HG02943 (cell line): ENCODE measurements around the gene FAM47E.

ENCODE experiments used
- ATAC-seq: cut with Tn5 transposase; IDR thresholded peaks from one replicate; pipeline ENCODE4 v1.9.1; 2021; ENCODE audit warnings: mild to moderate bottlenecking, low read depth, moderate library complexity; ENCODE audit not compliant: unreplicated experiment

FAM47E gene

DNA sequence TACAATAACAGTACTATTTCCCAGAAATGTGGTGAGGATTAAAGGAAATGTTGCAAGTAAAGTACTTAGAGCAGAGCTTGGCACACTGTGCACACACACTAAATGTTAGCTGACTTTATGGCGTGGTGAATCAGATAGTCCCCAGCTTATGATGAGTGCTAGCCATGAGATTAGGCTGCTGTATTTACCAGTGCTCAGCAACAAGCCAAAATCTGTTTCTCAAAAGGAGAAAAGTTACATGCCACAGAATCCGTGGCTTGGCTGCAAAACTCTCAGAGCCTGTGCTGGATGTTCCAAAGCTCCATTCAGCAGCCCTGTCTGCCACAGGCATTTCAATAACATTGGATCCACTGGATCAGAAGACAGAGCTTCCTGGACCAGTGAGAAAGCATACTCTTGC, 42.3 kb downstream of the FAM47E start:
- no peak for ATAC-seq

DNA sequence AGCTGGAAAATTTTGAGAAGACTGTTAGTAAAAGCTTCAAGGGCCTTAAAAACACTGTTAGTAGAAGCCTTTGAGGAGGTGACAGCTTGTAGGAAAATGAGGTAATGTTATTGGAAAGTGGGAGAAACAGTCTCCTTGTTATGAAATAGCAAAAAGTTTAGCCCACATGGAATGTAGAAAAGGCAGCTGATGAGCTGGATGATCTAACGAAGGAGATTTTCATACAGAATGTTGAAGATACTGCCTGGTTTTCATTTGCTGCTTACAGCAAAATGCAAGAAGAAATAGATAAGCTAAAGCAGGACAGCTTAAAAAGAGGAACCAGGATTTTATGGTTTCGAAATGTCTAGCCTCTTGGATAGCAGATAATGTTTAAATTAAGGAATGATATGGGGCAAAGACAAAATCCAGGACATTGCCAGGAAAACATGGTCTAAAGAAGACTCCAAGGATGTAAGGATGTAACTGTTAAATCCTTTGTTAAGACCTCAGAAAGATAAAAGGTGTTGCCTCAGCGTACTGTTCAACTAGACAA, 44.8 kb downstream of the FAM47E start:
- no peak for ATAC-seq

DNA sequence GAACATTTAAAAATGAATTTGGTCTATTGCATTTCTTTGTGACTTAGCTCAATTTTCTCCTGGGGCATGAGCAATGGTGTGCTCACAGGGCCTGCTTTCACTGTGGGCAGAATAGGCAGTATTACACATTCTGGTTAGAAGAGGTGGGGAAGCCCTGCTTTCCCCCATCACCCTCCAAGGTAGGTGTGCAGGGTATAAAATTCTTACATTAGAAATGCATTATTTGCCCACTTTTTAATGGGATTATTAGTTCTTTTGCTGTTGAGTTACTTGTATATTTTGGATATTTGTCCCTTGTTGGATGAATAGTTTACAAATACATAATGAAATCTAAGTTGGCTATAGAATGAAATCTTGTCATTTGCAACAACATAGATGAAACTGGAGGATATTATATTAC, 46.7 kb downstream of the FAM47E start:
- ATAC-seq: no peak

DNA sequence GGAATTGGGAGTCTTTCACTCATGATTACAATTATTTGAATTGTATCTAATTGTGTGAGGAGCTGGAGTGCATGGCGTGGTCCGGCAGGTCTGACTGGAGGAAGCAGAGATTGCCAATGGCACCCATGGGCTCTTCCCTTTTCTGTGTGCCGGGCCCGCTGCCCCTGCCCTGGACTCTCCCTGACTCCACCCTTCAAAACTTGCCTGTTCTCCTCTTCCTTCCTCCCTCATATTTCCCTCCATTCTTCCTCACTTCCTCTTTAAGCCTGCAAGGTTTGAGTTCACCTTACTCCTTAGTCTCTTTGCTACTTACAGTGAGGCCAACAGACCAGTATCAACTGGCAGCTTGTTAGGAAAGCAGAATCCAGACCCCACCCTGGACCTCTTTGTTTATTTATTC, 48.5 kb downstream of the FAM47E start:
- ATAC-seq: no peak

GRCh38 chr4:76301068-76301774, 49.7 kb downstream of the FAM47E start:
- ATAC-seq: peak; percentile 99

GRCh38 chr4:76301775-76302162, 50.2 kb downstream of the FAM47E start:
- no peak for ATAC-seq

- no peak for ATAC-seq
Measured at GRCh38 chr4:76302826-76303438, 51.4 kb downstream of the FAM47E start.

- ATAC-seq: no peak
Measured at GRCh38 chr4:76305033-76305687, 53.6 kb downstream of the FAM47E start.

DNA sequence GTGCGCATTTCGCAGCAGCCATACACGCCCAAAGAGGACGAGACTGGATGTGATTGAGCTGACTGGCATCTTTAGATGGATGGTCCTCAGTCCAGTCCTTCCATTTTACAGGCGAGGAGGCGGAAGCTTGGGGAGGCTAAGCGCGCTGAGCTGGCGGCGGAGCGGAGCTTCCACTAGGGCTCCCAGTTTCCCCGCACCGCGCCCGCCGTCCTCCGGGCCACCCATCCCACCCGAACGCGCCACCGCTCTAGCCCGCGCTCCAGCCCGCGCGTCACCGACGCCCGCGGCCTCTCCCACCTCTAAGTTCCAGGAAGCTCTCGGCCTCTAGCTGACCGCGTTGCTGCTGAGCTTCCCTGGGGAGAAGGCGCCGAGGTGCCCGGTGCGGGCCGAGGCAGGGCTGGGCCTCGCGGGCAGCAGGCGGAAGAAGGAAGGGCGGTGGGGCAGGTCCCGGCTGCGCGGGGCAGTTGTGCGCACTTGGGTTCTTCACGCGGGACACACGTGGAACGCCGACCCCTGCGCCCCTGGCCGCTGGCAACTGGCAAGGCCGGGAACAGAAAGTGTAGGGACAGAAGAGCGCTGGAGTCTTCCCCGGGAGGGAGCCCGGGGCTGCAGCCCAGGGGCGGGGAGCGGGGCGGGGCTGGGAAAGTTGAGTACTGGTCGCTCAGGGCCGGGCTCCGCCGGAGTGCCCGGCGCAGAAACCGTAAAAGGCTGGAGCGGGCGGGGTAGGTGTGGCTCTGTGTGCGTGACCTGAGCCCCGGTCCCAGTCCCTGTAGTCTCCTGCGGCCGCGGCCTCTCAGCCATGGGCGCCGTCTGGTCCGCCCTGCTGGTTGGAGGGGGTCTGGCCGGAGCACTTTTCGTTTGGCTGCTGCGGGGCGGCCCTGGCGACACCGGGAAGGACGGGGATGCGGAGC, 54.7 kb downstream of the FAM47E start, which contains the start of gene STBD1:
Gene STBD1 (plus strand): TSS at position 763 of the 911 bp plus-strand sequence. CDS start 37 bp downstream, at position 800.
- no peak for ATAC-seq

- no peak for ATAC-seq
Measured at GRCh38 chr4:76306882-76307659, 55.5 kb downstream of the FAM47E start.

- ATAC-seq: no peak
Measured at GRCh38 chr4:76307660-76308014, 56.1 kb downstream of the FAM47E start.

- ATAC-seq: no peak
Measured at GRCh38 chr4:76308548-76308947, 57.0 kb downstream of the FAM47E start.

DNA sequence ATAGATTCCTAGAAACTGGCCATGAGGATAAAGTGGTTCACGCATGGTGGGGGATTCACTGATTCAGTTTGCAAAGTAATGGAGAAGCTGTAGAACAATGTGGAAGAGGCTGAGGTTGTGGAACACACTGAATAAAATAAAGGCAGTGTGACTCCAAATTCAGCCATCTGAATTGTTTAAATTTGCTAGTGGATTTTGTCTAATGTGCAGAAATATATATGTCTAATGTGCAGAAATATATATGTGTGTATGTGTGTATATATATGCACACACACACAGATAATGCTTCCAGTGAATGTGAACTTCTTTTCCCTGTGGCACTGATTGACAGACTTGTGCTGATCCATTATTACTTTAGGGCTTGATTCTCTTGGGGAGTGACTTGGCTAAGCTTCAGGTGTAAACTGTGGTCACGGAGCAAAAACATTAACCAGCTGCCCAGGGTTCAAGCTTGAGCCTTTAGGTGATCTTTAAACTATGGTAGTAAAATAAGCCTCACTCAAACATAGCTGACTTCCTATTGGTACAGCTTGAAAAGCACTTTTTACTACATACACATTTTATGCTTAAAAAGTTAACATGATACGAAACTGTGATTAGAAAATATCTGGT, 58.5 kb downstream of the FAM47E start:
- ATAC-seq: no peak

DNA sequence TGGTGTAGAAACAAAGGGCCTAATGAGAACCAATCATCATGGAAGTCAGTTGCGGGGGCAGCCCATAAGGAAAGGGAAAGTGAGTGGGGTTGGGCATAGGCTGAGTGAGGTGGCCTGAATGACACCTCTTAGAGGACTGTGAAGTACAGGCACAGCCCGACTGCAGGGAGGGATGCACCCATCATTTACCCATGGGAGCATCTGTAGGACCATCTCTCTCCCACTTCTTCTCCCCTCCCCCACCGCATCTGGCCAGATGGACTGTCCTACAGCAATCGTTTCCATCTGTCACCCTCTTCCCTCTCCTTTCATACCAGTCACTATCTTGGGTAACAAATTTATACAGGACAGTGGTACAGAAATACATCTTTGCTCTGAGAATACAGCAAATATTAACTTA, 59.2 kb downstream of the FAM47E start:
- no peak for ATAC-seq

GRCh38 chr4:76311896-76312331, 60.4 kb downstream of the FAM47E start:
- ATAC-seq: no peak

GRCh38 chr4:76312457-76312856, 60.9 kb downstream of the FAM47E start:
- ATAC-seq: no peak

DNA sequence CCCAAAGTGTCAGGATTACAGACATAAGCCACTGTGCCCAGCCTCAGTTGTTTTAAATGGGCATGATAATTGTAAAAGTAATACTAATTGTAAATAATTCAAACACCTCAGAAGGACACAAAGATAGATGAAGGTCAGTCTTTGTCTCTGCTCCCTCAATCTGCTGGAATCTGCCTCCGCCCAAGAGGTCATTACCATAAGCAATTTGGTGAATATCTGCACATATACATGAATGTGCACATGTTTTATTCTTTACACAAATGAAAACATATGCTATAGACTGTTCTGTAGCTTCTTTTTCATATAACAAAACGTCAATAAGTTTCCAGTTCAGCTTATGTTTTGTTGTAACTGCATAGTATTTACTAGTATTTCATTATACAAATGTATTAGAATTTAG, 62.0 kb downstream of the FAM47E start:
- ATAC-seq: no peak

- ATAC-seq: no peak
Measured at GRCh38 chr4:76315267-76315918, 63.9 kb downstream of the FAM47E start.

- no peak for ATAC-seq
Measured at GRCh38 chr4:76316131-76316530, 64.6 kb downstream of the FAM47E start.
